ENCODE results near the gene ITGA11.

Gene ITGA11

DNA sequence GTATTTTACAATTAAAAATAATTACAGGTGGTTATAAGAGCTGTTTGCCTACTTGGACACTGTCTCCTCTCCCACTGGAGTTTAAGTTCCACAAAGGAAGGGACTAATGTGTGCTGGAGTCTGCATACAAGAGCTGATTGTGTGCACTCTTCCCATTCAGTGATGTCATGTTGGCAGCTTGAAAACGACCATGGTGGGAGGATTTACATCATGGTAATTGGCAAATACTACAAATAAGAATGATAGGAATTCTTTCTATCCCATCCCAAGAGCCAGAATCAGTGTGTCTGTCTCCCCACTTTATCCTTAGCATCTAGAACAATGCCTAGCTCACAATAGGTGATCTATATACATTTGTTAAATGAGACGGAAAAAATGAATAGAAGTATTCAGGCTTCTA lies 14.1 kb downstream of the ITGA11 start:
- Histone ChIP-seq H3K4me3 (ENCODE audit: low read depth, low read length) (no peak overlapping the region), H3K36me3 (ENCODE audit: insufficient read depth, low read length) (no peaks in the 10 kb centered on the region), H2AFZ (ENCODE audit: low read length, unreplicated experiment) (no peak overlapping the region), H3K4me1 (ENCODE audit: control insufficient read depth, insufficient read depth, low read length, unreplicated experiment) (peaks cover 16% of the 10 kb centered on the region), H3K79me2 (ENCODE audit: control insufficient read depth, insufficient read depth, low read length, unreplicated experiment) (no peaks in the 10 kb centered on the region), H3K27me3 (ENCODE audit: insufficient read depth, low read length) (no peaks in the 10 kb centered on the region), H3K27ac (ENCODE audit: low read depth, low read length) (no peak overlapping the region)

GRCh38 chr15:68417051-68417450 lies 14.9 kb downstream of the ITGA11 start:
- Histone ChIP-seq H3K4me1 (ENCODE audit: control insufficient read depth, insufficient read depth, low read length, unreplicated experiment) (peaks cover 16% of the 10 kb centered on the region), H3K27me3 (ENCODE audit: insufficient read depth, low read length) (no peaks in the 10 kb centered on the region), H3K79me2 (ENCODE audit: control insufficient read depth, insufficient read depth, low read length, unreplicated experiment) (no peaks in the 10 kb centered on the region), H3K4me3 (ENCODE audit: low read depth, low read length) (no peak overlapping the region), H3K27ac (ENCODE audit: low read depth, low read length) (no peak overlapping the region), H3K36me3 (ENCODE audit: insufficient read depth, low read length) (no peaks in the 10 kb centered on the region), H2AFZ (ENCODE audit: low read length, unreplicated experiment) (no peak overlapping the region)

- Histone ChIP-seq H3K27me3 (ENCODE audit: insufficient read depth, low read length) (no peaks in the 10 kb centered on the region), H3K4me1 (ENCODE audit: control insufficient read depth, insufficient read depth, low read length, unreplicated experiment) (peaks cover 16% of the 10 kb centered on the region), H3K27ac (ENCODE audit: low read depth, low read length) (no peak overlapping the region), H3K4me3 (ENCODE audit: low read depth, low read length) (no peak overlapping the region), H2AFZ (ENCODE audit: low read length, unreplicated experiment) (no peak overlapping the region), H3K79me2 (ENCODE audit: control insufficient read depth, insufficient read depth, low read length, unreplicated experiment) (no peaks in the 10 kb centered on the region), H3K36me3 (ENCODE audit: insufficient read depth, low read length) (no peaks in the 10 kb centered on the region)
Observed at GRCh38 chr15:68416158-68416535, 15.8 kb downstream of the ITGA11 start.

GRCh38 chr15:68415501-68416157 lies 16.3 kb downstream of the ITGA11 start:
- Histone ChIP-seq H3K27ac (ENCODE audit: low read depth, low read length) (no peak overlapping the region), H3K4me3 (ENCODE audit: low read depth, low read length) (no peak overlapping the region), H3K36me3 (ENCODE audit: insufficient read depth, low read length) (no peaks in the 10 kb centered on the region), H3K4me1 (ENCODE audit: control insufficient read depth, insufficient read depth, low read length, unreplicated experiment) (peaks cover 16% of the 10 kb centered on the region), H3K79me2 (ENCODE audit: control insufficient read depth, insufficient read depth, low read length, unreplicated experiment) (no peaks in the 10 kb centered on the region), H2AFZ (ENCODE audit: low read length, unreplicated experiment) (no peak overlapping the region), H3K27me3 (ENCODE audit: insufficient read depth, low read length) (no peaks in the 10 kb centered on the region)

GRCh38 chr15:68415061-68415460 lies 16.9 kb downstream of the ITGA11 start:
- Histone ChIP-seq H3K4me1 (ENCODE audit: control insufficient read depth, insufficient read depth, low read length, unreplicated experiment) (peaks cover 11% of the 10 kb centered on the region), H3K79me2 (ENCODE audit: control insufficient read depth, insufficient read depth, low read length, unreplicated experiment) (no peaks in the 10 kb centered on the region), H3K27ac (ENCODE audit: low read depth, low read length) (no peak overlapping the region), H3K27me3 (ENCODE audit: insufficient read depth, low read length) (no peaks in the 10 kb centered on the region), H3K4me3 (ENCODE audit: low read depth, low read length) (no peak overlapping the region), H2AFZ (ENCODE audit: low read length, unreplicated experiment) (no peak overlapping the region), H3K36me3 (ENCODE audit: insufficient read depth, low read length) (no peaks in the 10 kb centered on the region)

GRCh38 chr15:68414591-68414990 lies 17.4 kb downstream of the ITGA11 start:
- H3K36me3 ChIP-seq (ENCODE audit: insufficient read depth, low read length) = no peaks in the 10 kb centered on the region
- no peaks in the 10 kb centered on the region for H3K79me2 ChIP-seq (ENCODE audit: control insufficient read depth, insufficient read depth, low read length, unreplicated experiment)
- H3K27me3 ChIP-seq (ENCODE audit: insufficient read depth, low read length) = no peaks in the 10 kb centered on the region
- H3K4me1 ChIP-seq (ENCODE audit: control insufficient read depth, insufficient read depth, low read length, unreplicated experiment) = peaks cover 6% of the 10 kb centered on the region
- no peak overlapping the region for H3K4me3 ChIP-seq (ENCODE audit: low read depth, low read length)
- H3K27ac ChIP-seq (ENCODE audit: low read depth, low read length) = no peak overlapping the region
- no peak overlapping the region for H2AFZ ChIP-seq (ENCODE audit: low read length, unreplicated experiment)

- no peak overlapping the region for H2AFZ ChIP-seq (ENCODE audit: low read length, unreplicated experiment)
- H3K4me3 ChIP-seq (ENCODE audit: low read depth, low read length) = no peak overlapping the region
- H3K27me3 ChIP-seq (ENCODE audit: insufficient read depth, low read length) = no peaks in the 10 kb centered on the region
- H3K4me1 ChIP-seq (ENCODE audit: control insufficient read depth, insufficient read depth, low read length, unreplicated experiment) = peaks cover 2% of the 10 kb centered on the region
- no peaks in the 10 kb centered on the region for H3K79me2 ChIP-seq (ENCODE audit: control insufficient read depth, insufficient read depth, low read length, unreplicated experiment)
- H3K36me3 ChIP-seq (ENCODE audit: insufficient read depth, low read length) = no peaks in the 10 kb centered on the region
- no peak overlapping the region for H3K27ac ChIP-seq (ENCODE audit: low read depth, low read length)
Observed at GRCh38 chr15:68414206-68414555, 17.8 kb downstream of the ITGA11 start.

- Histone ChIP-seq H3K27ac (ENCODE audit: low read depth, low read length) (no peak overlapping the region), H2AFZ (ENCODE audit: low read length, unreplicated experiment) (no peak overlapping the region), H3K4me3 (ENCODE audit: low read depth, low read length) (no peak overlapping the region), H3K36me3 (ENCODE audit: insufficient read depth, low read length) (no peaks in the 10 kb centered on the region), H3K79me2 (ENCODE audit: control insufficient read depth, insufficient read depth, low read length, unreplicated experiment) (no peaks in the 10 kb centered on the region), H3K4me1 (ENCODE audit: control insufficient read depth, insufficient read depth, low read length, unreplicated experiment) (no peaks in the 10 kb centered on the region), H3K27me3 (ENCODE audit: insufficient read depth, low read length) (no peaks in the 10 kb centered on the region)
Observed at GRCh38 chr15:68413363-68414205, 18.4 kb downstream of the ITGA11 start.

DNA sequence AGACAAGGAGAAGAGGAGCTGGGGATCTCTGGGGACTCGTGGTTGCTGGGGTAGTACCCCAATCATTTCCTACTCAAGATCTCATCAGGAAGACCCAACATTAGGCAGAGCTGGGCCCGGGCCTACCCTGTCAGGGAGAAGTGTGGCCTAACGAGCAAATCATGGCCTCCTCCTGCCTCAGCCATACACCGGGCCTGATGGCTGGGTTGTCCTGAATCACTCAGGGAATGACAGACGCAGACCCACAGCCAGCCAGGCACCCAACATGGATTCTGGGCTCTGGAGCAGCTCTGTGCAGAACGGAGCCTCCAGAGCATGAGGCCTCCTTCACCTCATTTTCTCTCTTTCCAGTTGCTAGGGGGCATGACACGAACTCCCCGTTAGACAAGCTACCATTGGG lies 19.7 kb downstream of the ITGA11 start:
- Histone ChIP-seq H3K4me3 (ENCODE audit: low read depth, low read length) (no peak overlapping the region), H2AFZ (ENCODE audit: low read length, unreplicated experiment) (no peak overlapping the region), H3K27ac (ENCODE audit: low read depth, low read length) (no peak overlapping the region), H3K36me3 (ENCODE audit: insufficient read depth, low read length) (no peaks in the 10 kb centered on the region), H3K27me3 (ENCODE audit: insufficient read depth, low read length) (no peaks in the 10 kb centered on the region), H3K4me1 (ENCODE audit: control insufficient read depth, insufficient read depth, low read length, unreplicated experiment) (no peaks in the 10 kb centered on the region), H3K79me2 (ENCODE audit: control insufficient read depth, insufficient read depth, low read length, unreplicated experiment) (no peaks in the 10 kb centered on the region)

- no peak overlapping the region for H2AFZ ChIP-seq (ENCODE audit: low read length, unreplicated experiment)
Observed at GRCh38 chr15:68411735-68412134, 20.2 kb downstream of the ITGA11 start.

DNA sequence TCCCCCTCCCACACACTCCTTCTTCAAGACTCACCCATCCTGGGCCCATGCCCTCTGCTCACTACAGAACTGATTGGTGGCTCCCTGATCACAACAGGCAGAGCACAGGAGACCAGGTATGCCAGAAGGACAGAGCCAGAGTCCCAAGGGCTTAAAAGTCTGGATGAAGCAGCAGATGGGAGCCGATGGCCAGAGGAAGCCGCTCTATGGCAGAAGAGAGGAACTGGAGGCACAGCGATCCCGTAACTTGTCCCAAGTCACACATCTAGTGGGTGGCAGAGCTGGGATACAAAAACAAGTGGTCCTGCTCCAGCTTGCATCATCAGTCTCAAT lies 20.7 kb downstream of the ITGA11 start:
- Histone ChIP-seq H3K27me3 (ENCODE audit: insufficient read depth, low read length) (no peaks in the 10 kb centered on the region), H3K27ac (ENCODE audit: low read depth, low read length) (no peak overlapping the region), H3K79me2 (ENCODE audit: control insufficient read depth, insufficient read depth, low read length, unreplicated experiment) (no peaks in the 10 kb centered on the region), H3K4me1 (ENCODE audit: control insufficient read depth, insufficient read depth, low read length, unreplicated experiment) (no peaks in the 10 kb centered on the region), H3K36me3 (ENCODE audit: insufficient read depth, low read length) (no peaks in the 10 kb centered on the region), H3K4me3 (ENCODE audit: low read depth, low read length) (no peak overlapping the region), H2AFZ (ENCODE audit: low read length, unreplicated experiment) (no peak overlapping the region)

More at GRCh38 chr15:68411735-68412134, 20.2 kb downstream of the ITGA11 start:
- H3K27me3 ChIP-seq (ENCODE audit: insufficient read depth, low read length) = no peaks in the 10 kb centered on the region
- no peaks in the 10 kb centered on the region for H3K4me1 ChIP-seq (ENCODE audit: control insufficient read depth, insufficient read depth, low read length, unreplicated experiment)
- H3K79me2 ChIP-seq (ENCODE audit: control insufficient read depth, insufficient read depth, low read length, unreplicated experiment) = no peaks in the 10 kb centered on the region
- H3K27ac ChIP-seq (ENCODE audit: low read depth, low read length) = no peak overlapping the region
- H3K36me3 ChIP-seq (ENCODE audit: insufficient read depth, low read length) = no peaks in the 10 kb centered on the region
- no peak overlapping the region for H3K4me3 ChIP-seq (ENCODE audit: low read depth, low read length)

Measured in ACC112 (cell line).